Trophoblast cell (in vitro differentiated cells and primary cell): ENCODE results near the gene ODC1.
"Not testable (repeated sequence)": the region's sequence is repeated elsewhere in the genome, so short reads cannot be mapped to it uniquely, and the experiment has no call there.

Experiments used
- DNase-seq, 2 donors: peaks; one replicate each; pipeline ENCODE4 v3.0.0-alpha.2; 2016
- H2AFZ ChIP-seq: 2 replicates; pipeline ENCODE4 v1.6.1; 2013; ENCODE audit warnings: low read length, moderate library complexity, mild to moderate bottlenecking; ENCODE audit not compliant: insufficient read depth, poor library complexity
- H2AK5ac ChIP-seq: 2 replicates; pipeline ENCODE4 v1.6.1; 2013; ENCODE audit warnings: mild to moderate bottlenecking, low read length
- H2BK120ac ChIP-seq: 2 replicates; pipeline ENCODE4 v1.6.1; 2013; ENCODE audit warnings: low read length, mild to moderate bottlenecking, moderate library complexity; ENCODE audit not compliant: insufficient read depth, poor library complexity
- H2BK12ac ChIP-seq: 2 replicates; pipeline ENCODE4 v1.6.1; 2013; ENCODE audit warnings: mild to moderate bottlenecking, low read length, moderate library complexity
- H2BK5ac ChIP-seq: 2 replicates; pipeline ENCODE4 v1.6.1; 2013; ENCODE audit warnings: low read length, low read depth, moderate library complexity, mild to moderate bottlenecking; ENCODE audit not compliant: poor library complexity
- H3K14ac ChIP-seq: 2 replicates; pipeline ENCODE4 v1.6.1; 2013; ENCODE audit warnings: mild to moderate bottlenecking, low read length
- H3K18ac ChIP-seq: 2 replicates; pipeline ENCODE4 v1.6.1; 2013; ENCODE audit warnings: mild to moderate bottlenecking, low read length
- H3K23ac ChIP-seq: 2 replicates; pipeline ENCODE4 v1.6.1; 2013; ENCODE audit warnings: low read length
- H3K27ac ChIP-seq: 2 replicates; pipeline ENCODE4 v1.5.1; 2013; ENCODE audit warnings: low read depth, mild to moderate bottlenecking, inconsistent platforms, low read length, moderate library complexity
- H3K27me3 ChIP-seq: 2 replicates; pipeline ENCODE4 v1.6.1; 2013; ENCODE audit warnings: inconsistent platforms, mild to moderate bottlenecking, low read length, moderate library complexity; ENCODE audit not compliant: insufficient read depth
- H3K36me3 ChIP-seq, 2 experiments: 1 replicate in 1 of 2; 2 replicates in 1 of 2; pipeline ENCODE4 v1.6.1; 2013; ENCODE audit warnings: low read length in 2 of 2, mild to moderate bottlenecking in 2 of 2, moderate library complexity in 1 of 2; ENCODE audit not compliant: insufficient read depth in 2 of 2, control insufficient read depth in 1 of 2
- H3K4ac ChIP-seq: 2 replicates; pipeline ENCODE4 v1.6.1; 2013; ENCODE audit warnings: low read depth, mild to moderate bottlenecking, low read length, moderate library complexity
- H3K4me1 ChIP-seq, 2 experiments: 1 replicate in 1 of 2; 2 replicates in 1 of 2; pipeline ENCODE4 v1.6.1; 2013; ENCODE audit warnings: low read length in 2 of 2, mild to moderate bottlenecking in 2 of 2, moderate library complexity in 1 of 2; ENCODE audit not compliant: insufficient read depth in 2 of 2, control insufficient read depth in 1 of 2
- H3K4me2 ChIP-seq: 2 replicates; pipeline ENCODE4 v1.6.1; 2013; ENCODE audit warnings: inconsistent platforms, mild to moderate bottlenecking, low read length, moderate library complexity
- H3K4me3 ChIP-seq: 2 replicates; pipeline ENCODE4 v1.5.1; 2013; ENCODE audit warnings: mild to moderate bottlenecking, low read depth, low read length, inconsistent platforms
- H3K79me1 ChIP-seq: one replicate; pipeline ENCODE4 v1.6.1; 2013; ENCODE audit warnings: low read length
- H3K79me2 ChIP-seq: 2 replicates; pipeline ENCODE4 v1.6.1; 2013; ENCODE audit warnings: low read length, mild to moderate bottlenecking; ENCODE audit not compliant: control insufficient read depth, insufficient read depth, poor library complexity
- H3K9ac ChIP-seq: 2 replicates; pipeline ENCODE4 v1.6.1; 2013; ENCODE audit warnings: mild to moderate bottlenecking, low read length
- H3K9me3 ChIP-seq: 2 replicates; pipeline ENCODE4 v1.6.1; 2013; ENCODE audit warnings: low read depth, mild to moderate bottlenecking, control low read depth, inconsistent platforms, low read length; ENCODE audit not compliant: insufficient read depth
- H4K12ac ChIP-seq: 2 replicates; pipeline ENCODE4 v1.6.1; 2013; ENCODE audit warnings: low read depth, mild to moderate bottlenecking, low read length, moderate library complexity
- H4K8ac ChIP-seq: 2 replicates; pipeline ENCODE4 v1.6.1; 2013; ENCODE audit warnings: low read depth, mild to moderate bottlenecking, low read length, moderate library complexity
- H4K91ac ChIP-seq: one replicate; pipeline ENCODE4 v1.6.1; 2013; ENCODE audit warnings: low read depth, mild to moderate bottlenecking, low read length, moderate library complexity
- WGBS: extraction: QIAGEN DNeasy Blood & Tissue Kit; methylation state at CpG from one replicate; pipeline ENCODE4 v1.1.7; 2013; ENCODE audit warnings: missing lambda C conversion rate; ENCODE audit not compliant: insufficient read length, insufficient coverage; ENCODE audit errors: extremely low coverage; 5-methylcytosine and 5-hydroxymethylcytosine counted together

Gene ODC1

GRCh38 chr2:10457195-10457594 is 9.1 kb upstream of the ODC1 start:
- not testable (repeated sequence) for H3K9ac ChIP-seq, H3K18ac ChIP-seq, H3K79me2 ChIP-seq, H2BK12ac ChIP-seq, H2BK120ac ChIP-seq, H2AFZ ChIP-seq, H3K27ac ChIP-seq, H3K27me3 ChIP-seq, H4K8ac ChIP-seq, H3K4ac ChIP-seq, H2AK5ac ChIP-seq, H3K4me1 ChIP-seq, H3K4me3 ChIP-seq, H3K79me1 ChIP-seq, H3K23ac ChIP-seq, H3K36me3 ChIP-seq, H2BK5ac ChIP-seq, H3K14ac ChIP-seq, H4K12ac ChIP-seq, H3K4me2 ChIP-seq, DNase-seq, H4K91ac ChIP-seq, H3K9me3 ChIP-seq
- no CpG with 5 or more reads among the region's 3 CpGs for WGBS

DNA sequence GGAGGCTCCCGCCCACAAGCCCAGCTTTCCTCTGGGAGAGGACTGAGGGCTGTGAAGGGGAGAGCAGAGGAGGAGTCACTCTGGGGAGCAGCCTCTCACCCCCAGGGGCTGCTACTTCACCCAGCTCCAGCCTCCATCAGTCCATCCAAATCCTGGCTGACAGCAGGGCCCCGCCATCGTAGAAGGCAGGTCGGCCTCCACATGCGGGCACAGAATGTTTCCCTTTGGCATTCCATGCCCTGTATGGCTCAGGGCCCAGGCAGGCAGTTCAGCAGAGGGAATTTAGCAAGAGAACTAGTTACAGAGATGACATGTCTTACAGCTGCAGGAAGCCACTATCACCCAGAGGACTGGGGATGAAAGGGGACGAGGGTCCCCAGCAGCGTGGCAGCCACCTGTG is 6.4 kb upstream of the ODC1 start:
- no peak overlapping the region for H3K4me2 ChIP-seq
- no peak overlapping the region for H2BK5ac ChIP-seq
- H4K8ac ChIP-seq = no peak overlapping the region
- H3K79me1 ChIP-seq = no peaks in the 10 kb centered on the region
- H3K79me2 ChIP-seq = no peaks in the 10 kb centered on the region
- no peak overlapping the region for H3K27ac ChIP-seq
- H2AK5ac ChIP-seq = no peak overlapping the region
- H2AFZ ChIP-seq = no peak overlapping the region
- H4K12ac ChIP-seq = no peak overlapping the region
- WGBS = no CpG with 5 or more reads among the region's 7 CpGs
- H3K9me3 ChIP-seq = peaks cover 3% of the 10 kb centered on the region
- no peak overlapping the region for H3K23ac ChIP-seq
- H3K4me3 ChIP-seq = no peak overlapping the region
- peak overlapping the region; percentile 31 for H3K14ac ChIP-seq
- H3K4ac ChIP-seq = no peak overlapping the region
- peaks cover 2 to 4% of the 10 kb centered on the region in 2 experiments for H3K4me1 ChIP-seq
- no peak overlapping the region for H3K9ac ChIP-seq
- H4K91ac ChIP-seq = peak overlapping the region; percentile 4
- no peak overlapping the region for H2BK12ac ChIP-seq
- no peaks in the 10 kb centered on the region for H3K27me3 ChIP-seq
- no peaks in the 10 kb centered on the region for H3K36me3 ChIP-seq
- DNase-seq = peak; percentile 55 to 63
- no peak overlapping the region for H3K18ac ChIP-seq
- H2BK120ac ChIP-seq = no peak overlapping the region

DNA sequence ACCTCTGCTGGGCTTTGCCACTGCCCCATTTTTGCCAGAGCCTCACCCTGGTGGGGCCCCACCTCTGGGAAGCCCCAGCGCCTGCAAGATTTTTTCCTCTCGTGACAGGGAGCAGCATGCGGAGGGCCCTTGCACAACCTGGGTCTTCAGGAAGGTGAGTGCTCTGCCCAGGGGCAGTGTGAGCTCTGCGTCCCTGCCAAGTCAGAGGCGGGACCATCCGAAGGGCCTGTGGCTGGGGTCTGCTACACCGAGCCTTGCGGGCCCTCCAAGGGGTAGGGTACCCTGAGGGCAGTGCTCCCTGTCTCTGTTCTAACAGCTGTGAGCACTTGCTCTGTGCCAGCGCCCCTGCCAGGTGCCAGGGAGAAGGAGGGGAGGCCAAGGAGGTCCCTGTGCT is 5.8 kb upstream of the ODC1 start:
- peaks cover under 1% of the 10 kb centered on the region for H3K79me1 ChIP-seq
- no peaks in the 10 kb centered on the region for H3K36me3 ChIP-seq
- WGBS = no CpG with 5 or more reads among the region's 9 CpGs
- H4K91ac ChIP-seq = peak overlapping the region; percentile 4
- no peak overlapping the region for H2BK120ac ChIP-seq
- H3K23ac ChIP-seq = no peak overlapping the region
- no peak overlapping the region for H3K27ac ChIP-seq
- H3K14ac ChIP-seq = peak overlapping the region; percentile 31
- no peak overlapping the region for H4K12ac ChIP-seq
- H3K4me2 ChIP-seq = no peak overlapping the region
- H4K8ac ChIP-seq = no peak overlapping the region
- no peak overlapping the region for H2BK5ac ChIP-seq
- H3K27me3 ChIP-seq = no peaks in the 10 kb centered on the region
- no peak overlapping the region for H3K4me3 ChIP-seq
- no peaks in the 10 kb centered on the region for H3K79me2 ChIP-seq
- H3K4me1 ChIP-seq = peaks cover 2 to 5% of the 10 kb centered on the region in 2 experiments
- no peak overlapping the region for H3K4ac ChIP-seq
- no peak overlapping the region for H3K9ac ChIP-seq
- no peak overlapping the region for H3K18ac ChIP-seq
- H3K9me3 ChIP-seq = peaks cover 3% of the 10 kb centered on the region
- no peak overlapping the region for H2BK12ac ChIP-seq
- DNase-seq = no peak
- H2AK5ac ChIP-seq = no peak overlapping the region
- H2AFZ ChIP-seq = no peak overlapping the region

GRCh38 chr2:10452956-10453904 is 5.1 kb upstream of the ODC1 start:
- no peak overlapping the region for H3K9ac ChIP-seq
- no peak overlapping the region for H3K18ac ChIP-seq
- H3K4me1 ChIP-seq = peaks cover 4 to 8% of the 10 kb centered on the region in 2 experiments
- no CpG with 5 or more reads among the region's 17 CpGs for WGBS
- H3K4me3 ChIP-seq = no peak overlapping the region
- H3K79me2 ChIP-seq = no peaks in the 10 kb centered on the region
- peaks cover 3% of the 10 kb centered on the region for H3K9me3 ChIP-seq
- H2AFZ ChIP-seq = no peak overlapping the region
- no peak overlapping the region for H4K91ac ChIP-seq
- H3K36me3 ChIP-seq = no peaks in the 10 kb centered on the region
- H4K12ac ChIP-seq = no peak overlapping the region
- no peak overlapping the region for H3K4ac ChIP-seq
- H2AK5ac ChIP-seq = no peak overlapping the region
- H3K23ac ChIP-seq = no peak overlapping the region
- H3K27ac ChIP-seq = no peak overlapping the region
- peaks cover 4% of the 10 kb centered on the region for H3K79me1 ChIP-seq
- no peak overlapping the region for H2BK5ac ChIP-seq
- no peak overlapping the region for H3K4me2 ChIP-seq
- H3K14ac ChIP-seq = no peak overlapping the region
- no peak overlapping the region for H2BK12ac ChIP-seq
- no peaks in the 10 kb centered on the region for H3K27me3 ChIP-seq
- H4K8ac ChIP-seq = no peak overlapping the region
- H2BK120ac ChIP-seq = no peak overlapping the region
- no peak for DNase-seq
